Measurements from ENCODE around the gene MRC1.

DNA sequence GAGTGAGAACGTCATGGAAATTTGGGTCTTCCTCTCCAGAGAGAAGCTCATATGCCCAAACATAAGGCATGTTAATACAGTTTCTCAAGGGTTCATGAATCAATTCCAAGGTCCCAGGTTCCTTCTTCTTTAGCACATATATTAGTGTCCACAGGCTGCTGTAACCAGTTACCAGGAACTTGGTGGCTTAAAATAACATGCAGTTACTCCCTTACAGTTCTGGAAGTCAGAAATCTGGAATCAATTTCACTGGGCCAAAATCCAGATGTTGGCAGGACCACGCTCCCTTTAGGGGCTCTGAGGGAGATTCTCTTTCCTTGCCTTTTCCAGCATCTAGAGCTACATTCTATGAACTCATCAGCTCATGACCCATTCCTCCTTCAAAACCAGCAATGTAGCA, 64.8 kb downstream of the MRC1 start:
- TF ChIP-seq, protein P1, sequence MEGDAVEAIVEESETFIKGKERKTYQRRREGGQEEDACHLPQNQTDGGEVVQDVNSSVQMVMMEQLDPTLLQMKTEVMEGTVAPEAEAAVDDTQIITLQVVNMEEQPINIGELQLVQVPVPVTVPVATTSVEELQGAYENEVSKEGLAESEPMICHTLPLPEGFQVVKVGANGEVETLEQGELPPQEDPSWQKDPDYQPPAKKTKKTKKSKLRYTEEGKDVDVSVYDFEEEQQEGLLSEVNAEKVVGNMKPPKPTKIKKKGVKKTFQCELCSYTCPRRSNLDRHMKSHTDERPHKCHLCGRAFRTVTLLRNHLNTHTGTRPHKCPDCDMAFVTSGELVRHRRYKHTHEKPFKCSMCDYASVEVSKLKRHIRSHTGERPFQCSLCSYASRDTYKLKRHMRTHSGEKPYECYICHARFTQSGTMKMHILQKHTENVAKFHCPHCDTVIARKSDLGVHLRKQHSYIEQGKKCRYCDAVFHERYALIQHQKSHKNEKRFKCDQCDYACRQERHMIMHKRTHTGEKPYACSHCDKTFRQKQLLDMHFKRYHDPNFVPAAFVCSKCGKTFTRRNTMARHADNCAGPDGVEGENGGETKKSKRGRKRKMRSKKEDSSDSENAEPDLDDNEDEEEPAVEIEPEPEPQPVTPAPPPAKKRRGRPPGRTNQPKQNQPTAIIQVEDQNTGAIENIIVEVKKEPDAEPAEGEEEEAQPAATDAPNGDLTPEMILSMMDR (IDR thresholded peaks at IDR 0.05) = no peak
- no peak for TF ChIP-seq EZH2 (IDR thresholded peaks at IDR 0.05; ENCODE audit: borderline replicate concordance, insufficient read depth, low read depth, low read length, poor library complexity, severe bottlenecking)

All from B cell (primary cell).